NT2/D1 (cell line): ENCODE data around the gene HMGCS1.

Experiments
- SUZ12 ChIP-seq: IDR thresholded peaks from 2 replicates; pipeline ENCODE4 v1.6.1; 2011; ENCODE audit not compliant: insufficient read length, insufficient read depth; ENCODE audit errors: extremely low read depth
- ZNF274 ChIP-seq: IDR thresholded peaks from 2 replicates; pipeline ENCODE4 v1.6.1; 2011; ENCODE audit warnings: mild to moderate bottlenecking, low read depth, low read length

- TF ChIP-seq ZNF274, result no peak
- TF ChIP-seq SUZ12, result no peak
Observed at GRCh38 chr5:43335681-43336080, 22.5 kb upstream of the HMGCS1 start.
